Coronary artery (tissue), 2 donors: ENCODE measurements around the gene SBNO1.
"Not testable (repeated sequence)": the region's sequence is repeated elsewhere in the genome, so short reads cannot be mapped to it uniquely, and the experiment has no call there.

Experiments used
- DNase-seq: peaks from one replicate; pipeline ENCODE4 v3.0.0-alpha.2; 2017; ENCODE audit warnings: low spot score
- H3K27ac ChIP-seq, 2 donors: fragments of 200-600 bp; sonication (generic); one replicate each; pipeline ENCODE4 v1.5.1; 2016 to 2019
- H3K4me3 ChIP-seq: fragments of 200-600 bp; sonication (generic); 2 replicates; pipeline ENCODE4 v1.5.1; 2016; ENCODE audit warnings: mild to moderate bottlenecking, moderate library complexity
- TF ChIP-seq, protein P1 (sequence below): fragments of 200-600 bp; sonication (generic); IDR thresholded peaks from one replicate; pipeline ENCODE4 v1.5.1; 2019; ENCODE audit warnings: antibody characterized with exemption

The SBNO1 gene

DNA sequence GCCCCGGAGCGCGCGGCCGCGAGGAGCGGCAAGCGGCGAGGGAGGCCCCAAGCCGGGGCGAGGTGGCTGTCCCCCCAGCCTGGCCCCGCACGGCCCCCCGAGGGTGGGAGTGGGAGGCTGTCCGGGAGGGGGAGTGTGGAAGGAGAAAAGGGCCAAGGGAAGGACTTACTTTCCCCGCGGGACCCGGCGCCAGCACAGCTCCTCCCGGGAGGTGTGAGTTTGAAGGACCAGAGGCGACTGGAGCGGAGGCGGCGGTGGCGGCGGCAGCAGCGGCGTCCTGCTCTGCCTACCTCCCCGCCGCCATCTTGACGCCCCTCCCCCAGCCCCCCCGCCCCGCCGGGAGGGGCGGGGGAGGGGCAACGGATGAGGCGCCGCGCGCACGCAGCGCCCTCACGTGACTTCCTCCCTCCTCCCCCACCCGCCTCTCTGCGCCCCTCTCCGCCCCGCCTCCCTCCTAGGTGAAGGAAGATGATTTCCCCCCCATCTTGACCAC lies at the start of gene SBNO1:
Gene SBNO1 (minus strand): TSS at position 316 of the 493 bp plus-strand sequence. CDS start 14,406 bp downstream, outside the sequence.
- Histone ChIP-seq H3K4me3 (peak within 1 kb of the TSS; percentile 94), H3K27ac (peak within 1 kb of the TSS; percentile 82 to 96)
- TF ChIP-seq, protein P1, sequence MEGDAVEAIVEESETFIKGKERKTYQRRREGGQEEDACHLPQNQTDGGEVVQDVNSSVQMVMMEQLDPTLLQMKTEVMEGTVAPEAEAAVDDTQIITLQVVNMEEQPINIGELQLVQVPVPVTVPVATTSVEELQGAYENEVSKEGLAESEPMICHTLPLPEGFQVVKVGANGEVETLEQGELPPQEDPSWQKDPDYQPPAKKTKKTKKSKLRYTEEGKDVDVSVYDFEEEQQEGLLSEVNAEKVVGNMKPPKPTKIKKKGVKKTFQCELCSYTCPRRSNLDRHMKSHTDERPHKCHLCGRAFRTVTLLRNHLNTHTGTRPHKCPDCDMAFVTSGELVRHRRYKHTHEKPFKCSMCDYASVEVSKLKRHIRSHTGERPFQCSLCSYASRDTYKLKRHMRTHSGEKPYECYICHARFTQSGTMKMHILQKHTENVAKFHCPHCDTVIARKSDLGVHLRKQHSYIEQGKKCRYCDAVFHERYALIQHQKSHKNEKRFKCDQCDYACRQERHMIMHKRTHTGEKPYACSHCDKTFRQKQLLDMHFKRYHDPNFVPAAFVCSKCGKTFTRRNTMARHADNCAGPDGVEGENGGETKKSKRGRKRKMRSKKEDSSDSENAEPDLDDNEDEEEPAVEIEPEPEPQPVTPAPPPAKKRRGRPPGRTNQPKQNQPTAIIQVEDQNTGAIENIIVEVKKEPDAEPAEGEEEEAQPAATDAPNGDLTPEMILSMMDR, result no peak
- DNase-seq, result no peak

GRCh38 chr12:123410041-123410412 lies 45.4 kb upstream of the SBNO1 start:
- H3K27ac ChIP-seq, result no peak overlapping the region
- TF ChIP-seq, protein P1, result no peak
- no peak for DNase-seq

GRCh38 chr12:123409284-123410040 lies 44.8 kb upstream of the SBNO1 start:
- not testable (repeated sequence) for H3K27ac ChIP-seq, DNase-seq, H3K4me3 ChIP-seq

More at GRCh38 chr12:123410041-123410412, 45.4 kb upstream of the SBNO1 start:
- no peak overlapping the region for H3K4me3 ChIP-seq

GRCh38 chr12:123408619-123409018 lies 44.0 kb upstream of the SBNO1 start:
- H3K27ac ChIP-seq, H3K4me3 ChIP-seq, DNase-seq: not testable (repeated sequence)

- not testable (repeated sequence) for H3K27ac ChIP-seq, DNase-seq
Measured at GRCh38 chr12:123407934-123408333, 43.3 kb upstream of the SBNO1 start.

DNA sequence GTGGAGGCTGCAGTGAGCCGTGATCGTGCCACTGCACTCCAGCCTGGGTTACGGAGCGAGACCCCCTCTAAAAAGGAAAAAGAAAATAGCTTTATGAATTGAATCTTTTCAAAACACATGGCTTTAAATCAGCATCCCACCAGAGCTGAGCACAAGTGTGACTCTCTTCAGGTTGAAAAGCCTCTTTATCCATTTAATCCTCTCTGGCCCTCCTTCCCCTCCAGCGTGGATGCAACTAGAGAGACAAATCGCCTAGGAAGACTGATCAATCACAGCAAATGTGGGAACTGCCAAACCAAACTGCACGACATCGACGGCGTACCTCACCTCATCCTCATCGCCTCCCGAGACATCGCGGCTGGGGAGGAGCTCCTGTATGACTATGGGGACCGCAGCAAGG lies 42.6 kb upstream of the SBNO1 start:
- not testable (repeated sequence) for H3K27ac ChIP-seq, H3K4me3 ChIP-seq, DNase-seq

More at GRCh38 chr12:123407934-123408333, 43.3 kb upstream of the SBNO1 start:
- not testable (repeated sequence) for H3K4me3 ChIP-seq

- DNase-seq, result no peak
- TF ChIP-seq, protein P1, result no peak
- no peak overlapping the region for H3K4me3 ChIP-seq
- H3K27ac ChIP-seq, result no peak overlapping the region
Measured at GRCh38 chr12:123404581-123404980, 39.9 kb upstream of the SBNO1 start.

DNA sequence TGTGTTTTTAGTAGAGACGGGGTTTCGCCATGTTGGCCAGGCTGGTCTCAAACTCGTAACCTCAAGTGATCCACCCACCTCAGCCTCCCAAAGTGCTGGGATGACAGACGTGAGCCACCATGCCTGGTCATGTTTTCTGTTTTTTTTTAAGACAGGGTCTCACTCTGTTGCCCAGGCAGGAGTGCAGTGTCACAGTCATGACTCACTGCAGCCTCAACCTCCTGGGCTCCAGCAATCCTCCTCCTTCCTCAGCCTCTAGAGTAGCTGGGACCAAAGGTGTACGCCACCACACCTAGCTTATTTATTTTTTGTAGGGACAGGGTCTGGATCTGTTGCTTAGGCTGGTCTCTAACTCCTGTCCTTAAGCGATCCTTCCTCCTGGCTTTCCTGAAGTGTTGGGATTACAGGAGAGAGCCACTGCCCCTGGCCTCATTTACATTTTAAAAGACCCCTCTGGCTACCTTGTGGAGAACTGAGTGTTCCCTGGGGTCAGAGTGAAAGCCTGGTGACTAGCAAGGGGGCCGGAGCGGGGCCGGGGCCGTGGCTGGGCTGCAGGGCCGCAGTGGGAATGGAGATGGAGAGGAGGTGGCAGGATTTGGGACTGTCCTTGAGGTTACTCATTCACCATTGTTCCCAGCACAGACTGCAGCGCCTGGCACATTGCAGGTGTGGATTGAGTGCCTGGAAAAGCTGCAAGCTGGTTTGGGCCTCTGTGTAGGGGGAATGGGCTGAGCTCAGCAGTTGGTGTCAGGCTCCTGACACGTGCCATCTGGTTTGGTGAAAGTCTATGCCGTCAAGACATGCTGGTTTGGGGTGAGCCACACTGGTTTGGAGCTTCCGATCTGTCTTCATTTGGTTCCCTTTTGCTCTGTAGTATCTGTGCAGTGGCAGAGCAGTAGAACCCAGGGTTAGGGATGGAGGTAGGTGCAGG lies 37.4 kb upstream of the SBNO1 start:
- peak overlapping the region; percentile 7 to 67 for H3K27ac ChIP-seq
- no peak overlapping the region for H3K4me3 ChIP-seq
- TF ChIP-seq, protein P1, result no peak
- DNase-seq, result no peak

GRCh38 chr12:123399255-123399617 lies 34.6 kb upstream of the SBNO1 start:
- no peak for DNase-seq
- H3K4me3 ChIP-seq, result peak overlapping the region; percentile 56
- peak overlapping the region; percentile 80 to 94 for H3K27ac ChIP-seq
- TF ChIP-seq, protein P1, result no peak
